WERI-Rb-1 (cell line): ENCODE measurements around the gene C6orf62.

Experiments used
- DNase-seq: peaks from one replicate; pipeline ENCODE4 v3.0.0-alpha.2; 2020
- H3K27ac ChIP-seq: fragments of 250-450 bp; sonication (Bioruptor Pico); 2 replicates; pipeline ENCODE4 v1.5.1; 2020; ENCODE audit warnings: mild to moderate bottlenecking, moderate library complexity
- H3K27me3 ChIP-seq: fragments of 250-450 bp; sonication (Bioruptor Pico); 2 replicates; pipeline ENCODE4 v1.5.1; 2021; ENCODE audit warnings: mild to moderate bottlenecking, low read depth, moderate library complexity; ENCODE audit not compliant: insufficient read depth, severe bottlenecking
- H3K36me3 ChIP-seq: fragments of 250-450 bp; sonication (Bioruptor Pico); 2 replicates; pipeline ENCODE4 v1.5.1; 2020; ENCODE audit warnings: mild to moderate bottlenecking, moderate library complexity
- H3K4me3 ChIP-seq: 2 replicates; pipeline ENCODE4 v1.5.1; 2011; ENCODE audit warnings: low read depth, mild to moderate bottlenecking, control low read depth, low read length
- H3K9me3 ChIP-seq: fragments of 250-450 bp; sonication (Bioruptor Pico); 2 replicates; pipeline ENCODE4 v1.5.1; 2021; ENCODE audit warnings: mild to moderate bottlenecking, moderate library complexity; ENCODE audit not compliant: severe bottlenecking
- TF ChIP-seq, protein P1 (sequence below): IDR thresholded peaks from 2 replicates; pipeline ENCODE4 v1.5.1; 2011; ENCODE audit warnings: low read depth, mild to moderate bottlenecking, control low read depth, inconsistent platforms, low read length

Gene C6orf62

DNA sequence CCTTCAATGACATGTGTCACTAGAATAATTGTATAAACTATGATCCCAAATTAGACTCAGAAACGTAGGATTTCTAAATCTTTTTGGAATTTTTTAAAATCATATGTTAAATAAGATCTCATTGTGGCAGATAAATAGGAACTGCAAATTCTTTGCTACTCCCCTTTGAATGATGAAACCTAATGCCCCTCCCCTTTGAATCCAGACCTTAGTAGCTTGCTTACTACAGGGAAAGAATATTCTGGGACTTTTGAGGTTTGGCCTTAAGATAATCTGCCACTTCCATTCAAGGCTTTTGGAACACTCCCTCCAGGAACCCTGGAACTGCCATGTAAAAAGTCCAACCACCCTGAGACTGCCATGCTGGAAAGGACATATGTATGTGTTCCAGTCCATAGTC, 59.4 kb downstream of the C6orf62 start:
- DNase-seq = no peak
- no peak overlapping the region for H3K4me3 ChIP-seq
- peaks cover 73% of the 10 kb centered on the region for H3K36me3 ChIP-seq
- TF ChIP-seq, protein P1, sequence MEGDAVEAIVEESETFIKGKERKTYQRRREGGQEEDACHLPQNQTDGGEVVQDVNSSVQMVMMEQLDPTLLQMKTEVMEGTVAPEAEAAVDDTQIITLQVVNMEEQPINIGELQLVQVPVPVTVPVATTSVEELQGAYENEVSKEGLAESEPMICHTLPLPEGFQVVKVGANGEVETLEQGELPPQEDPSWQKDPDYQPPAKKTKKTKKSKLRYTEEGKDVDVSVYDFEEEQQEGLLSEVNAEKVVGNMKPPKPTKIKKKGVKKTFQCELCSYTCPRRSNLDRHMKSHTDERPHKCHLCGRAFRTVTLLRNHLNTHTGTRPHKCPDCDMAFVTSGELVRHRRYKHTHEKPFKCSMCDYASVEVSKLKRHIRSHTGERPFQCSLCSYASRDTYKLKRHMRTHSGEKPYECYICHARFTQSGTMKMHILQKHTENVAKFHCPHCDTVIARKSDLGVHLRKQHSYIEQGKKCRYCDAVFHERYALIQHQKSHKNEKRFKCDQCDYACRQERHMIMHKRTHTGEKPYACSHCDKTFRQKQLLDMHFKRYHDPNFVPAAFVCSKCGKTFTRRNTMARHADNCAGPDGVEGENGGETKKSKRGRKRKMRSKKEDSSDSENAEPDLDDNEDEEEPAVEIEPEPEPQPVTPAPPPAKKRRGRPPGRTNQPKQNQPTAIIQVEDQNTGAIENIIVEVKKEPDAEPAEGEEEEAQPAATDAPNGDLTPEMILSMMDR = no peak
- H3K27ac ChIP-seq = no peak overlapping the region
- no peaks in the 10 kb centered on the region for H3K9me3 ChIP-seq
- no peaks in the 10 kb centered on the region for H3K27me3 ChIP-seq

DNA sequence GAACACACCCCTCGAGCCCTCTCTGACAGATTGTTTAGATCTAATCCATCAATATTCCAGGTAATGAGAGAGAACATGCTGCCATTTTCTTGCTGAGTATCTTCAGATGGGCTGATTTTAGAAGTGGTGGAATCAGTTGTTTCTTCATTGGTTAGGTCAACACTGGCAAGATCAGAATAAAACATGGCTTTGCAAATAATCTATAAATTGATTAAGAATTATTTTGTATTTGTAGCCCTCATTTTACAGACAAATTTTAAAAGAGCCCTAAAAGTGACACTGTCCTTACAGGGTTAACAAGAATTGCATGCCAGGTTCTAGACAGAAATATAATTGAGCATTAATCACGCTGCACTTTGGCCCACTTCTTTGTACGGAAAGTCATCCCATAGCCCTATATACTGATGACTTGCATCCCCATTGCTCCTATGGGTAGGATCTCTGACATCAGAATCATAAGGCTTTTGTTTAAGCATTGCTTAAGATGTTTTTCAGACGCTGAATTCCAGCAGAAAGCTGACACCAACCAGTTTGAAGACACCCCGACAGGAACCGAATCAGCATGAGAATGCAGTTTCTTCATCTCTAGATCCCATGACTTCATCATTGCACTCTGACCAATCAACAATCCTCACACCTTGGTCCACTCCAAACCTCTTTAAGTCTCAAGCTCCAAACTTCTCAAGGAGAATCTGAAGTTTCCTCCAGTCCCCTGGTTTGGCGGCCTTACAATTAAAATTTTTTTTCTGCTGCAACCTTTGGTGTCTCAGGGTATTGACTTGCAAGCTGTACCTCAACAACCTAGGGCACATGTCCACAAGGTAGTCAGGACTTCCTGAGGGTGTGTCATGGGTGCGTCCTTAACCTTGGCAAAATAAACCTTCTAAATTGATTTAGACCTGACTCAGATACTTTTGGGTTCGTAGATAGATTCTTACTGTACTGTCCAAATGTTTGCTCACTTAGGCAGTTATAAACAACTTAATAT, 60.1 kb downstream of the C6orf62 start:
- H3K27ac ChIP-seq = no peak overlapping the region
- no peaks in the 10 kb centered on the region for H3K27me3 ChIP-seq
- H3K36me3 ChIP-seq = peaks cover 74% of the 10 kb centered on the region
- no peak for DNase-seq
- TF ChIP-seq, protein P1 = no peak
- no peaks in the 10 kb centered on the region for H3K9me3 ChIP-seq
- no peak overlapping the region for H3K4me3 ChIP-seq

DNA sequence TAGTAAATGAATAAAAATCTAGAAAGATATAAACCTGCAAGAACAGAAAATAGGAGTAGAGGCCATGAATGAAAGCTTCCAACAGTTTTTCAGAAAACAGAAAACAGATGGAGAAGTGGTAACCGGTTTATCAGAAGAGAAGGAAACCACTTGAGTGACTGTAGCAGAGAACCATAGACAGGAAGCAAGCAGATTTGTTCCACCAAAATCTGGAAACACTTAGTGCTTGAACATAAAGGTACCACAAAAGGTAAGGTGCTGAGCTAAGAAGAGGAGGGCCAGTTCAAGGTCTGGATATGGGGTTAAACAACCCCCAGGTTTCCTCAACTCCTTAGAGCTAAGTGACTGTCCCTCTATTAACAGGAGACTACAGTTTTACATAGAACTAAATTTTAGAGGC, 63.7 kb downstream of the C6orf62 start:
- no peak for DNase-seq
- H3K4me3 ChIP-seq = no peak overlapping the region
- TF ChIP-seq, protein P1 = no peak
- no peaks in the 10 kb centered on the region for H3K27me3 ChIP-seq
- no peaks in the 10 kb centered on the region for H3K9me3 ChIP-seq
- H3K36me3 ChIP-seq = peaks cover 79% of the 10 kb centered on the region
- H3K27ac ChIP-seq = no peak overlapping the region
